GM18951 (cell line): Measurements from ENCODE around the gene HHIPL1.

ENCODE experiments used
- POLR2A ChIP-seq: IDR thresholded peaks from 4 replicates; pipeline ENCODE4 v1.6.1; 2011; ENCODE audit warnings: mild to moderate bottlenecking; ENCODE audit not compliant: insufficient read length, insufficient read depth; ENCODE audit errors: extremely low read depth
- in situ Hi-C: fragments of 300-500 bp; cut with MboI; formaldehyde crosslinking; loops from one replicate; pipeline ENCODE4 v1.12.0; 2022; ENCODE audit warnings: low sequenced_read_pairs, mixed read lengths, inconsistent platforms; ENCODE audit not compliant: unreplicated experiment

Gene HHIPL1

GRCh38 chr14:99603471-99604277 is 41.3 kb upstream of the HHIPL1 start, which contains the start of gene CCDC85C:
CCDC85C (minus strand) TSS chr14:99604207; CDS start chr14:99603959, 248 bp downstream.
- peak; percentile 14 for TF ChIP-seq POLR2A
- in situ Hi-C loops, result no loop called here

GRCh38 chr14:99604278-99604765 is 40.6 kb upstream of the HHIPL1 start:
- in situ Hi-C loops, result no loop called here
- no peak for TF ChIP-seq POLR2A

DNA sequence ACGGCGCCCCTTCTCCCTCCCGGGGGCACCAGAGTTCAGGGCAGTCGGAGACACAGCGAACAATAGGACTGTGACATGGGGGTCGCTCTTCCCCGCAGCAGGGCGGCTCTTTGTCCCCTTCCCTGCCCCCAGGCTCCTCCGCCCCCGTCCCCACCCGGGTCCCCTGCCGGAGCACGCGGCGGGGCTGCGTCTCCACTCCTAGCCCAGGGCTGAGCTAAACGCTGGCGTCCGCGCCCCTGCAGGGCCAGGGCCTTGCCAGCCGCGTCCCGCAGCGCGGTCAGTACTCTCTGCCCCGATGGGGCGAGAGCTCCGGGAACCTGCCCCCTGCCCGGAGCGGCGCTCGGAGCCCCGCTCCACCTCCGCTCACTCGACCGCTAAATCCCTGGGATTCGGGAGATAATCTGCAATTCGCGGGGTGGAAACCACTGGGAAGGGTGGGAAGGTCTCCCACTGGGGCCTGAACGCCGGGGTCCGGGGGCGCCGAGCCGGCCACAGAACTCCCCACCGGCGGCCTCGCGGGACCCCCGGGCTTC is 40.1 kb upstream of the HHIPL1 start:
- TF ChIP-seq POLR2A, result no peak
- in situ Hi-C loops, result no loop called here

DNA sequence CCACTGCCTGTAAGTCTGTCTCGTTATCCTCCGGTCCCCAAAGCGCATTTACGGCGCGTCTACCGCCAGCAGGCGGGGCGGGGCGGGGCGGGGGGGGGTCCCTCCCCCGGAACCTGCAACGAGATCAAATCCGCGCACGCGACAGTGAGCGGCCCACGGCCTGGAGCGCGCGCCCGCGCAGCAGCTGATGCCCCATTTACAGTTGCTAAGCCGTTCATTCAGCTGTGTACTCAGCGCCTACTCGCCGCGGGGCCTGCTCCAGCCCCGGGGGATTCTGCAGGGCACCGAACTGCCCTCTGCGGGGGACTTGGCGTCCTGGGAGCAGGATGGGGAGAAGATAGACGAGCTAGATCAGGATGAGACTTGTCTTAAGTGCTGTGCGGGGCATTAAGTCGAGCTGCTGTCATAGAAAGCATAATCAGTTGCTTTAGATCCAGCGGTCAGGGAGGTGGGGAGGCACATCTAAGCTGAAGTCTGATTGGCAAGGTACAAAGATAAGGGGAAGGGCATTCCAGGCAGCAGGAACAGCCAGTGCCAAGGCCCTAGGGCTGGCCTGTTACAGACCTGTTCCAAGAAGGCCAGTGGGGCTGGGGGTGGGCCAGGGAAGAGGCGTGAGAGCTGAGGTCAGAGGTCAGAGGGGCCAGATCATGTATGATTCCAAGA is 39.5 kb upstream of the HHIPL1 start:
- in situ Hi-C loops, result no loop called here

GRCh38 chr14:99606359-99606758 is 38.6 kb upstream of the HHIPL1 start:
- in situ Hi-C loops, result no loop called here
- no peak for TF ChIP-seq POLR2A

More for the DNA sequence above, 39.5 kb upstream of the HHIPL1 start:
- no peak for TF ChIP-seq POLR2A

- in situ Hi-C loops, result no loop called here
- TF ChIP-seq POLR2A, result no peak
These were observed 36.3 kb upstream of the HHIPL1 start for GRCh38 chr14:99608591-99608990.

DNA sequence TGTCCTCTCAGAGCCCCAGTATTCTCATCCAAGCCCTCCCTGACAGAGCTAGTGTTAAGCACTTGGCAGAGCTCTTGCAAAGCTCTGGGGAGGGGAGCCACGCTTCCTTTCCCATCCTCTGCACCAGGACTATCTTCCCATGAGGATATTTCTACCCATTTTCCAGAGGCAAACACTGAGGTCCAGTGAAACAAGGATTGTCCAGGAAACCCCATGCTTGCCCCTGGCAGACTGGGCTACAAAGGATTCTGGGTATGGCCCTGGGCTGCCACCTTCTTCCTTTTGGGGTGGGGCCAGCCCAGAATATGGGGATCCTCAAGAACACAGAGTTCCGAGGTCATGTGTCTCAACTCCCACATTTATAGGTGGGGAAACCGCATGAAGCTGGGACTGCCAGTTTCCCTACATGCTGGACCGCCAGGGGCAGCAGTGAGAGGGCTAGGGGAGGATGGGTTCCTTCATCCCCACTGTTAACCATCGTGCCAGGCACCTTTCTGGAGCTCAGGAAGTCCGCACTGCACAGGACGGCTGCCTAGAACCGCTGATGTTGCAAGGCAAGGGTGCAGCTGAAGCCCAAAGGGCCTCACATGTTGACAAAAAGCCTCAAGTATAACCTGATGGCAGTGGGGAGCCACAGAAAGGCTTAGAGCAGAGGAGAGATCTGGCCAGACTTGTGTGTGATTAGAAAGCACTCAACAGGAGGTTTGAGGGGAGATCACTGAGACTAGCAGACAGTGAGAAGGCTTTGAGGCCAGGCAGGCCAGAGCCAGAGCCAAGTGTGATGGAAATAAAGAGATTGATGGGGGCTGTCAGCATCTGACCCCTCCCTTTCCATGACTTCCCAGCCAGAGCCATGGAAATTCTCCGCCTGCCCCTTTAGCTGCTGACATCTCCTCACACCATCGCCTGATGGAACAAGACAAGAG is 35.4 kb upstream of the HHIPL1 start:
- in situ Hi-C loops, result no loop called here
- TF ChIP-seq POLR2A, result no peak

DNA sequence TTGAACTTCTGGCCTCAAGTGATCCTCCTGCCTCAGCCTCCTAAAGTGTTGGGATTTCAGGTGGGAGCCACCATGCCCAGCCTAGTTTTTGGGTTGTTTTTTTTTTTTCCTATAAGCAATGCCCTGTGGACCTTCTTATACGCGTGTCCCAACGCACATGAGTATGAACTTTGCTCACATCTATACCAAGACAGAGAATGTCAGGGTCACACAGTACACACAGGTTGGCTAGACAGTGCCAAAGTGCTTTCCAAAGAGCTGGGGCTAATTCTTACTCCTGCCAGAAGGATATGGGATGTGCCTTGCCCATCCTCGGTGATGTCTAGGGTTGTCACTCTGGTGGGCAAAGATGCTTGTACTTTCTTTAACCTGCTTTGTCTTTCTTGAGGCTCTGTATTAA is 33.3 kb upstream of the HHIPL1 start:
- no peak for TF ChIP-seq POLR2A
- in situ Hi-C loops, result no loop called here

GRCh38 chr14:99612071-99612737 is 32.7 kb upstream of the HHIPL1 start:
- no peak for TF ChIP-seq POLR2A
- in situ Hi-C loops, result no loop called here

- TF ChIP-seq POLR2A, result no peak
- in situ Hi-C loops, result no loop called here
These were observed 32.1 kb upstream of the HHIPL1 start for GRCh38 chr14:99612738-99613330.

GRCh38 chr14:99615497-99616157 is 29.3 kb upstream of the HHIPL1 start:
- TF ChIP-seq POLR2A, result no peak
- in situ Hi-C loops, result no loop called here
